ENCODE results near the gene EGFL6. TPM values are rescaled to one million over a fixed set of nuclear protein-coding genes. Genes with fewer than 3 reads are reported as not detected.

EGFL6 gene
- total and polyA plus RNA-seq, 2 of the 13 experiments (the other 11 are each of a cell fraction or from before 2014, with no cell fraction given), result not detected

- no TSS peak for BruUV-seq (replicated peaks)
- POLR2A ChIA-PET, result no interaction called here
- Histone ChIP-seq H3K36me3 (replicated peaks in 1 of 2; ENCODE audit: control insufficient read depth in 1 of 2, insufficient read depth in 2 of 2, low read length in 2 of 2) (no peaks in the 10 kb centered on the region), H3K4me3 (replicated peaks in 1 of 3; ENCODE audit: insufficient read depth in 1 of 3, low read depth in 2 of 3, low read length in 3 of 3) (no peak overlapping the region), H3K9ac (ENCODE audit: insufficient read depth, low read depth, low read length) (no peak overlapping the region), H4K20me1 (ENCODE audit: insufficient read depth, low read length) (no peaks in the 10 kb centered on the region), H3K9me3 (ENCODE audit: low read length) (no peaks in the 10 kb centered on the region), H3K79me2 (ENCODE audit: insufficient read depth, low read length) (no peaks in the 10 kb centered on the region), H3K4me1 (ENCODE audit: insufficient read depth, low read length) (no peaks in the 10 kb centered on the region), H2AFZ (ENCODE audit: low read length) (no peak overlapping the region), H3K4me2 (ENCODE audit: low read depth, low read length) (no peak overlapping the region), H3K27me3 (ENCODE audit: control insufficient read depth in 1 of 2, insufficient read depth in 2 of 2, low read length in 2 of 2) (no peaks in the 10 kb centered on the region), H3K27ac (ENCODE audit: extremely low read length, insufficient read depth, low read length) (no peak overlapping the region)
- TF ChIP-seq ZNF816 (CRISPR knock-in tag; IDR thresholded peaks at IDR 0.05; ENCODE audit: borderline replicate concordance) (no peak), ZSCAN5A (CRISPR knock-in tag; IDR thresholded peaks at IDR 0.05; ENCODE audit: borderline replicate concordance) (no peak), MBD4 (IDR thresholded peaks at IDR 0.05; ENCODE audit: borderline replicate concordance, low read length) (no peak)
- FAIRE-seq (no peak), ATAC-seq (no peak), DNase-seq (ENCODE audit: low spot score) (no peak)
- WGBS (ENCODE audit: low lambda C conversion rate), result 3% methylated on average over 2 of the region's 2 CpGs
- CTCF ChIA-PET (ENCODE audit: low intra/inter-chr PET ratio, low total read pairs), result no interaction called here
- intact Hi-C loops (cut with micrococcal nuclease; ENCODE audit: unreplicated experiment) (no loop called here), in situ Hi-C loops (cut with HindIII; ENCODE audit: extremely low pct_ligation_motif_present, low pct_unique_long_range_greater_than_20kb) (loop anchor here (25.0 kb wide), 1 partner anchor 242 kb away; no protein-coding TSS in a partner anchor)
These were observed 49.0 kb upstream of the EGFL6 start for GRCh38 chrX:13520351-13520750.

- no peaks in the 10 kb centered on the region for H3K79me2 ChIP-seq (ENCODE audit: insufficient read depth, low read length)
- H3K9ac ChIP-seq (ENCODE audit: insufficient read depth, low read depth, low read length), result no peak overlapping the region
- no peak overlapping the region for H3K27ac ChIP-seq (ENCODE audit: extremely low read length, insufficient read depth, low read length)
- no TSS peak for BruUV-seq (replicated peaks)
- H4K20me1 ChIP-seq (ENCODE audit: insufficient read depth, low read length), result no peaks in the 10 kb centered on the region
- CTCF ChIA-PET (ENCODE audit: low intra/inter-chr PET ratio, low total read pairs), result no interaction called here
- DNase-seq (ENCODE audit: low spot score), result no peak
- no peak for FAIRE-seq
- WGBS (ENCODE audit: low lambda C conversion rate), result 38% methylated on average over 2 of the region's 2 CpGs
- no peaks in the 10 kb centered on the region for H3K27me3 ChIP-seq (ENCODE audit: control insufficient read depth in 1 of 2, insufficient read depth in 2 of 2, low read length in 2 of 2)
- no peak overlapping the region for H2AFZ ChIP-seq (ENCODE audit: low read length)
- in situ Hi-C loops (cut with HindIII; ENCODE audit: extremely low pct_ligation_motif_present, low pct_unique_long_range_greater_than_20kb), result loop anchor here (25.0 kb wide), 1 partner anchor 241 kb away; no protein-coding TSS in a partner anchor
- H3K9me3 ChIP-seq (ENCODE audit: low read length), result no peaks in the 10 kb centered on the region
- H3K4me2 ChIP-seq (ENCODE audit: low read depth, low read length), result no peak overlapping the region
- intact Hi-C loops (cut with micrococcal nuclease; ENCODE audit: unreplicated experiment), result no loop called here
- no peak for ATAC-seq
- no peak overlapping the region for H3K4me3 ChIP-seq (replicated peaks in 1 of 3; ENCODE audit: insufficient read depth in 1 of 3, low read depth in 2 of 3, low read length in 3 of 3)
- TF ChIP-seq ONECUT2 (CRISPR knock-in tag; IDR thresholded peaks at IDR 0.05) (no peak), KDM3A (CRISPR knock-in tag; IDR thresholded peaks at IDR 0.05; ENCODE audit: low read depth) (no peak), ZEB1 (IDR thresholded peaks at IDR 0.05; ENCODE audit: insufficient replicate concordance, low read depth) (no peak), PITX1 (CRISPR knock-in tag; IDR thresholded peaks at IDR 0.05) (no peak), MAFG (CRISPR knock-in tag; IDR thresholded peaks at IDR 0.05) (no peak), MTF1 (CRISPR knock-in tag; IDR thresholded peaks at IDR 0.05) (no peak), SP140L (CRISPR knock-in tag; IDR thresholded peaks at IDR 0.05; ENCODE audit: borderline replicate concordance) (no peak), HDAC2 (CRISPR knock-in tag; IDR thresholded peaks at IDR 0.05) (no peak), LBX2 (CRISPR knock-in tag; IDR thresholded peaks at IDR 0.05; ENCODE audit: borderline replicate concordance) (no peak), ZNF841 (CRISPR knock-in tag; IDR thresholded peaks at IDR 0.05; ENCODE audit: borderline replicate concordance) (no peak)
- no peaks in the 10 kb centered on the region for H3K36me3 ChIP-seq (replicated peaks in 1 of 2; ENCODE audit: control insufficient read depth in 1 of 2, insufficient read depth in 2 of 2, low read length in 2 of 2)
- no peaks in the 10 kb centered on the region for H3K4me1 ChIP-seq (ENCODE audit: insufficient read depth, low read length)
- POLR2A ChIA-PET, result no interaction called here
These were observed 48.5 kb upstream of the EGFL6 start for GRCh38 chrX:13520936-13521335.
